AG09309 (cell line): ENCODE data around the gene RASA3.

ENCODE experiments used
- DNase-seq: peaks from one replicate; pipeline ENCODE4 v3.0.0-alpha.2; 2010; ENCODE audit warnings: low read depth
- H3K4me3 ChIP-seq: 2 replicates; pipeline ENCODE4 v1.5.1; 2011; ENCODE audit warnings: mild to moderate bottlenecking, low read depth, low read length, moderate library complexity; ENCODE audit not compliant: control insufficient read depth
- TF ChIP-seq, protein P1 (sequence below): IDR thresholded peaks from 2 replicates; pipeline ENCODE4 v1.5.1; 2011; ENCODE audit warnings: mild to moderate bottlenecking, low read depth, low read length, inconsistent platforms; ENCODE audit not compliant: insufficient read depth, control insufficient read depth; ENCODE audit errors: missing control alignments

Gene RASA3

DNA sequence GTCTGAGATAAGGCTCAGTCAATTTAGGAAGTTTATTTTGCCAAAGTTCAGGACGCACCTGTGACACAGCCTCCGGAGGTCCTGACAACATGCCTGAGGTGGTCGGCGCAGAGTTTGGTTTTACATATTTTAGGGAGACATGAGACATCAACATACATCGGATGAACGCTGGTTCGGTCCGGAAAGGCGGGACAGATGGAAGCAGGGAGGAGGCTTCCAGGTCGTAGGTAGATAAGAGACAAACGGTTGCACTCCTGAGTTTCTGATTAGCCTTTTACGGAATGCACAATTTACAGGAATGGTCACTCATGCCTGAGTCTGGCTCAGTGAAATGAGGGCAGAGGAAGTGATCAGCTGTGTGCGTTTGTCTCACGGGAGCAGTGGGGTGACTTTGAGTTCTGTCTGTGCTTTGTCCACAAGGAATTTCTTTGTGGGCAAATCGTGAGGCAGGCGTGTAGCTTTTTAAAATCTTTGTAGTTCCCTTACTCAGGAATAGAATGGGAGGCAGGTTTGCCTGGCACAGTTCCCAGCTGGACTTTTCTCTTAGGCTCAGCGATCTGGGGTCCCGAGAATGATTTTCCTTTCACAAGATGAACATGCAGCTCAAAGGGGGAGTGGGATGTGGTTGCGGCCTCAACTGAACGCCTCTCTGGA lies 194.8 kb downstream of the RASA3 start:
- TF ChIP-seq, protein P1, sequence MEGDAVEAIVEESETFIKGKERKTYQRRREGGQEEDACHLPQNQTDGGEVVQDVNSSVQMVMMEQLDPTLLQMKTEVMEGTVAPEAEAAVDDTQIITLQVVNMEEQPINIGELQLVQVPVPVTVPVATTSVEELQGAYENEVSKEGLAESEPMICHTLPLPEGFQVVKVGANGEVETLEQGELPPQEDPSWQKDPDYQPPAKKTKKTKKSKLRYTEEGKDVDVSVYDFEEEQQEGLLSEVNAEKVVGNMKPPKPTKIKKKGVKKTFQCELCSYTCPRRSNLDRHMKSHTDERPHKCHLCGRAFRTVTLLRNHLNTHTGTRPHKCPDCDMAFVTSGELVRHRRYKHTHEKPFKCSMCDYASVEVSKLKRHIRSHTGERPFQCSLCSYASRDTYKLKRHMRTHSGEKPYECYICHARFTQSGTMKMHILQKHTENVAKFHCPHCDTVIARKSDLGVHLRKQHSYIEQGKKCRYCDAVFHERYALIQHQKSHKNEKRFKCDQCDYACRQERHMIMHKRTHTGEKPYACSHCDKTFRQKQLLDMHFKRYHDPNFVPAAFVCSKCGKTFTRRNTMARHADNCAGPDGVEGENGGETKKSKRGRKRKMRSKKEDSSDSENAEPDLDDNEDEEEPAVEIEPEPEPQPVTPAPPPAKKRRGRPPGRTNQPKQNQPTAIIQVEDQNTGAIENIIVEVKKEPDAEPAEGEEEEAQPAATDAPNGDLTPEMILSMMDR, result no peak
- H3K4me3 ChIP-seq, result no peak overlapping the region
- no peak for DNase-seq

DNA sequence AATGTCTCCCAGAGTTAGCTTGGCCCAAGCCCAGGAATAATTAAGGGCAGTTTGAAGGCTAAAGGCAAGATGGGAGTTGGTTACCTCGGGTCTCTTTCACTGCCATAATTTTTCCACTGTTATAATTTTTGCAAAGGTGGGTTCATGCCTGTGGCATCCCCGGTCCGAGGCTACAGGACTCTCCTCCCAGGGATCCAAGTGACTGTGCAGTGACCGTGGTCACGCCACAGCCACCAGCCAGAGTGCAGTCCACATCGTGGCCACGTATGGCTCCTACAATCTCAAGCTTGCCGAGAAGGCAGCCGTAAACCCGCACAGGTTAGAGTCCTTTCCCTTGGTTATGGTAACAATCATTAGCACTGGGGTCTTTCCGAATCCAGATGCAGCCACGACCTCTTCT lies 195.3 kb downstream of the RASA3 start:
- no peak for DNase-seq
- TF ChIP-seq, protein P1, result no peak
- no peak overlapping the region for H3K4me3 ChIP-seq

DNA sequence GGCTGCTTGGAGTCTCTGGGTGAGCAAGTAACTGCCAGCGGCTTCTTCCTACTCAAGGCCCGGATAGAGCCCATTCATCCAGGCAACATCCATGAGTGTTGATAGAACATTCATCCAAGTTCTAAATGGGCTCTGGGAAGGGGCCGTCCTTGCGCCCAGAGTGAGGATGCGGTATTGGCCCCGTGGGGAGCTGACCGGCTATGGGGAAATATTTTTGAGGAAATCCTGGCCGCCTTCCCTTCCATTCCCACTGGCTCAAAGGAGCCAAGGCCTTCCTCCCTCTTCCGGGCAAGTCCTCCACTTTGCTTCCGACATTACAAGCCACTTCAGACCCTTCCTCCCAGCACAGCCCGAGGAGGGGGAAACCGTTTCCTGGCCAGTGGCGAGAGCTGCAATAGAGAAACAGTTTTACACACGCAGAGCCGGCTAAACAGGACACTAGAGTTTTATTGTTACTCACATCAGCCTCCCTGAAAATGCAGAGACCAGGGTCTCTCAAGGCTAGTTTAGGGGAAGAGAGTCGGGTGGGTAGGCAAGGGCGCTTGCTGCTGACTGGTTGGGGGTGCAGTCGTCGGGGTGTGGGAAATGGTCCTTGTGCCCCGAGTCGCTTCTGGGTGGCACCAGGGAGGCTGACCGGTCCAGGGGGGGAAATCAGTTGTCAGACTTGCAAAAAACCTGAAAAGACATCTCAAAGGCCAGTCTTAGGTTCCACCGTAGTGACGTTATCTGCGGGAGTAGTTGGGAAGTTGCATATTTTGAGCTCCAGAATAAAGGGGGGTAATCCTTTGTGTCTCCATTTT lies 196.1 kb downstream of the RASA3 start:
- TF ChIP-seq, protein P1, result no peak
- DNase-seq, result no peak

DNA sequence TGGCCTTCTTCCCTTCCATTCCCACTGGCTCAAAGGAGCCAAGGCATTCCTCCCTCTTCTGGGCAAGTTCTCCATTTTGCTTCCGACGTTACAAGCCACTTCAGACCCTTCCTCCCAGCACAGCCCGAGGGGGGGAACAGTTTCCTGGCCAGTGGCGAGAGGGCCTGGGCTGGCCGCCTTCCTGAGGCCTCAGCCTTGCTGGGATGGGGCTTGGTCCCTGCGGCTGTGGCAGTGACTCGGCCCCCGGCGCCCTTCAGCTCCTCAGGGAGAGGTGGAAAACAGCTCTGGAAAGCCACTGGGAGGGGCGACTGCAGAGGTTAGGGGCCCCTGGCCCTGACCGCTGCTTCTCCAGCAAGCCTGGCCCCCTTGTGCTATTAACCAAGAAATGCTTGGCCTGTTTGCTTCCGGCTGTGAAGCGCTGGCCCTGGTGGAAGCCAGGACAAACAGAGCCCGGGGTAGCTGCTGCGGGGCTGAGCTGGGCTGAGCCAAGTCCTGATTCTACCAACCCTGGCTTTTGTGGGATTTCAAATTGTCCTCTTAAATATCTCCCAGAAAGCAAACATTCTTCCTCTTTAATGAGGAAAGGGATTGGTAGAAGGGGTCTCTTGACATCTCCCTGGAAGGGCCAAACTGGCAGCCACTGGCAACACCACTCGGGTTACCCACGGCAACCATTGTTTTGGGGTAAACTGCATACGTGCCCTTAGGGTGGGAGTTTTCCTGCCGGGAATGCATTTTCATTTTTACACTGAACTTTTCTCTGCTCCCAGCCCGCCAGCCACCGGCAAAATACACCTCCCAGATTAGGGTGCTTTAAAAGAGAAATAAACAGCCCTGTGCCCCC lies 197.2 kb downstream of the RASA3 start:
- TF ChIP-seq, protein P1, result no peak
- no peak overlapping the region for H3K4me3 ChIP-seq
- DNase-seq, result no peak

More for the DNA sequence above, 196.1 kb downstream of the RASA3 start:
- no peak overlapping the region for H3K4me3 ChIP-seq

DNA sequence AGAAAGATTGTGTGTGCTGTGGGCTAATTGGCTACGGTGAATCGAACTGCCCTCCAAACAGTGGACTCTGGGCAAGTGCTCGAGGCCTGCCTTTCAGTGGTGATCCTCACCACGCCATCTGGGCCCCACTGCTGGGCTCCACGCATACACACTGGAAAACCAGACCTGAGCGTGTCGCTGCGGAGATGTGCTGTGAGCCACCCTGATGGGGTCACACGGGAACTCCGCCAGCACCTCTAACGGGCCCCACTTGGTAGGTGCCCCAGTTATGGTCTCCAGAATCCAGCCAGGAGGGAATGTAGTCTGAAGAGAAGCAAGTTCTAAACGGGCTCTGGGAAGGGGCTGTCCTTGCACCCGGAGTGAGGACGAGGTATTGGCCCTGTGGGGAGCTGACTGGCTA lies 197.8 kb downstream of the RASA3 start:
- TF ChIP-seq, protein P1, result no peak
- DNase-seq, result no peak
- no peak overlapping the region for H3K4me3 ChIP-seq

DNA sequence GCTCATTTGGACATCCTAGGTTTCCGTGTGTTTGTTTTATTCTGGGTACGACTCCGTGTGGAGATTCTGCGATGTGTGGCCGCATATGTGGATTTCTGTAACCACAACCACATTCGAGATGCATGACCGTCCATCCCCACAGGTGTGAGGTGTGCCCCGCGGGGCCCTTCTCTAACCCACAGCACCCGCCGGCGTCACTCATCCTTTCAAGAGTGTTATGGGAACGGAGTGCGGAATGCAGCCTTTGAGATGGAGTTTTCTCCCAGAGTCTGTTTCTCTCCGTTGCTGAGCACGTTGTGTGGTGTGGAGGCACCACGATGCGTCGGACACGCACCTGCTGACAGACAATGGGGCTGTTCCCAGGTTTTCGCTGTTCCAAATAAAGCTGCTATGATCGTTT lies 198.5 kb downstream of the RASA3 start:
- no peak for DNase-seq
- TF ChIP-seq, protein P1, result no peak
- H3K4me3 ChIP-seq, result no peak overlapping the region
